ENCODE results near the gene EHMT1. TPM values are rescaled to one million over a fixed set of nuclear protein-coding genes. Genes with fewer than 3 reads are reported as not detected.

Gene EHMT1
- total RNA-seq, 1 donor from 2014 or later, result 96.5 TPM

DNA sequence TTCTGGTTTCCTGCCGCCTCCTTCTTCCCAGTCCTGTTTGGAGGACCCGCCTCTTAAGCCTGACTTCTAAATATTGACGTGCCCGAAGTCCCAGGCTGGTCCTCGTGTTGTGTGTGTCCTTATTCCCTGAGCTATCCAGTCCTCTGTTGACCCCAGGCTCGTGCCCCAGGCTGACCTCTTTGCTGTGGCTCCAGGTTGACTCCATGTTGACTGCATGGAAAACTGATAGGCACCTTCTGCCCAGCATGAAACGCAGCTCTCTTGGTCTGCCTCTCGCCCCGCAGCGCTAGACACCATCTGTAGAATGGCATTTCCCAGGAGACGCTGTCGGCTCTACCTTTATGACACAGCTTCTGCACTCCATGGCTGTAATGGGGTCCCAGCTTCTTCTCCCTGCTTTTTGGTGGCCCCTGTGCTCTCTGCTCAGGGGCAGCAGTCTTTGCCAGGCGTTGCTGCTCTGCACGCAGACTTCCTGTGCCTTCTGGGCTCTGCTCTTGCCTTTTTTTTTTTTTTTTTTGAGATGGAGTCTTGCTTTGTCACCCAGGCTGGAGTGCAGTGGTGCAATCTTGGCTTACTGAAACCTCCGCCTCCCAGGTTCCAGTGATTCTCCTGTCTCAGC lies 28.4 kb downstream of the EHMT1 start:
- Mint-ChIP-seq H3K36me3 (ENCODE audit: low read depth) (peaks cover 51% of the 10 kb centered on the region), H3K4me3 (ENCODE audit: low read depth) (no peak overlapping the region), H3K4me1 (ENCODE audit: low read depth) (peaks cover 21% of the 10 kb centered on the region), H3K27ac (no peak overlapping the region), H3K27me3 (ENCODE audit: low read depth) (no peaks in the 10 kb centered on the region), H3K9me3 (no peaks in the 10 kb centered on the region)
- DNase-seq (ENCODE audit: low spot score), result no peak
- intact Hi-C loops (cut with micrococcal nuclease), result no loop called here

DNA sequence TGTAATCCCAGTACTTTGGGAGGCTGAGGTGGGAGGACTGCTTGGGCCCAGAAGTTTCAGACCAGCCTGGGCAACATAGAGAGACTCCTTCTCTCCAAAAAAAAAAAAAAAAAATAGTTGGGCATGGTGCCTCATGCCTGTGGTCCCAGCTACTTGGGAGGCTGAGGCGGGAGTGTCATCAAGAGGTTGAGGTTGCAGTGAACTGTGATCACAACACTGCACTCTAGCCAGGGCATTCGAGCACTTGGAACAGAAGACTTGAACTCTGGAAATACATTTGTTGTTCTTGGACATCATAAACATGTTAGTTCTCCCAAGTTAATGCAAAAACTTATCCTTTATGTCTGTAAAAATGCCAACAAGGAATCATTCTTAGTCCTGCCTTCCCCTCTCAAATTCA lies 29.6 kb downstream of the EHMT1 start:
- no peak overlapping the region for H3K27ac Mint-ChIP-seq
- intact Hi-C loops (cut with micrococcal nuclease), result no loop called here
- peaks cover 19% of the 10 kb centered on the region for H3K4me1 Mint-ChIP-seq (ENCODE audit: low read depth)
- DNase-seq (ENCODE audit: low spot score), result no peak
- H3K9me3 Mint-ChIP-seq, result no peaks in the 10 kb centered on the region
- peaks cover 45% of the 10 kb centered on the region for H3K36me3 Mint-ChIP-seq (ENCODE audit: low read depth)
- H3K27me3 Mint-ChIP-seq (ENCODE audit: low read depth), result no peaks in the 10 kb centered on the region
- no peak overlapping the region for H3K4me3 Mint-ChIP-seq (ENCODE audit: low read depth)

DNA sequence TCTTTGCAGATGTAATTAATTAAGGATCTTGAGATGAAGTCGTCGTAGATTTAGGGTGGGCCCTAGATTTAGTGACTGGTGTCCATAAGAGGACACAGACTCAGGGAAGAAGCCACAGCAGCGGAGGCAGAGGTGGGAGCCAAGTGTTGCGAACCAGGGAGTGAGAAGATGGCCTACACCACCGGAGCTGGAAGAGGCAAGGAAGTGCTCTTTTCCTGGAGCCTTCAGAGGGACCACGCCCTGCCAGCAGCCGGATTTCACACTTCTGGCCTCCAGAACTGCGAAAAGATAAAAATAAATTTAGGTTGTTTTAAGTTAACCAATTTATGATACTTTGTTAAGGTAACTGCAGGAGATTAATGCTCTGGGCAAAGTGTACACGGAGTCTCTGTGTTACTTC lies 30.7 kb downstream of the EHMT1 start:
- intact Hi-C loops (cut with micrococcal nuclease), result no loop called here
- H3K36me3 Mint-ChIP-seq (ENCODE audit: low read depth), result peaks cover 42% of the 10 kb centered on the region
- no peaks in the 10 kb centered on the region for H3K27me3 Mint-ChIP-seq (ENCODE audit: low read depth)
- H3K27ac Mint-ChIP-seq, result no peak overlapping the region
- H3K9me3 Mint-ChIP-seq, result no peaks in the 10 kb centered on the region
- no peak for DNase-seq (ENCODE audit: low spot score)
- no peak overlapping the region for H3K4me3 Mint-ChIP-seq (ENCODE audit: low read depth)
- H3K4me1 Mint-ChIP-seq (ENCODE audit: low read depth), result peaks cover 16% of the 10 kb centered on the region

- intact Hi-C loops (cut with micrococcal nuclease), result no loop called here
- Mint-ChIP-seq H3K9me3 (no peaks in the 10 kb centered on the region), H3K27me3 (ENCODE audit: low read depth) (no peaks in the 10 kb centered on the region), H3K4me1 (ENCODE audit: low read depth) (peaks cover 16% of the 10 kb centered on the region), H3K27ac (no peak overlapping the region), H3K36me3 (ENCODE audit: low read depth) (peaks cover 41% of the 10 kb centered on the region), H3K4me3 (ENCODE audit: low read depth) (no peak overlapping the region)
- no peak for DNase-seq (ENCODE audit: low spot score)
These were observed 31.5 kb downstream of the EHMT1 start for GRCh38 chr9:137650259-137650658.

DNA sequence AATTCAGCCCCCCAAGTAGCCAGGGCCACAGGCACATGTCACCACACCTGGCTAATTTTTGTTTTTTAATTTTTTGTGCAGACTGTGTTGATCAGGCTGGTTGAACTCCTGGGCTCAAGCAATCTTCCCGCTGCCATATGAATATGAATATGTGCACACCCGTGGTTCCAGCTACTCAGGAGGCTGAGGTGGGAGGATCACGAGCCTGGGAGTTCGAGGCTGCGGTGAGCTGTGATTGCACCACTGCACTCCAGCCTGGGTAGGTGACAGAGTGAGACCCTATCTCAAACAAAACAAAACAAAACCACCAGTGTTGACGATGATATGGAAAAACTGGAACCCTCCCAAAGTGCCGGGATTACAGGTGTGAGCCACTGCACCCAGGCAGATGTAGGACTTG lies 32.0 kb downstream of the EHMT1 start:
- Mint-ChIP-seq H3K9me3 (no peaks in the 10 kb centered on the region), H3K4me1 (ENCODE audit: low read depth) (peaks cover 16% of the 10 kb centered on the region), H3K27me3 (ENCODE audit: low read depth) (no peaks in the 10 kb centered on the region), H3K27ac (no peak overlapping the region), H3K36me3 (ENCODE audit: low read depth) (peaks cover 40% of the 10 kb centered on the region), H3K4me3 (ENCODE audit: low read depth) (no peak overlapping the region)
- DNase-seq (ENCODE audit: low spot score), result no peak
- intact Hi-C loops (cut with micrococcal nuclease), result no loop called here

GRCh38 chr9:137656416-137656815 lies 37.6 kb downstream of the EHMT1 start:
- H3K27me3 Mint-ChIP-seq (ENCODE audit: low read depth), result no peaks in the 10 kb centered on the region
- H3K27ac Mint-ChIP-seq, result no peak overlapping the region
- H3K36me3 Mint-ChIP-seq (ENCODE audit: low read depth), result peaks cover 12% of the 10 kb centered on the region
- H3K4me3 Mint-ChIP-seq (ENCODE audit: low read depth), result no peak overlapping the region
- no peak for DNase-seq (ENCODE audit: low spot score)
- intact Hi-C loops (cut with micrococcal nuclease), result no loop called here
- peaks cover 9% of the 10 kb centered on the region for H3K4me1 Mint-ChIP-seq (ENCODE audit: low read depth)
- H3K9me3 Mint-ChIP-seq, result no peaks in the 10 kb centered on the region

- no peak for DNase-seq (ENCODE audit: low spot score)
- H3K4me3 Mint-ChIP-seq (ENCODE audit: low read depth), result no peak overlapping the region
- H3K27ac Mint-ChIP-seq, result no peak overlapping the region
- H3K27me3 Mint-ChIP-seq (ENCODE audit: low read depth), result no peaks in the 10 kb centered on the region
- H3K36me3 Mint-ChIP-seq (ENCODE audit: low read depth), result peaks cover 10% of the 10 kb centered on the region
- intact Hi-C loops (cut with micrococcal nuclease), result no loop called here
- peaks cover 9% of the 10 kb centered on the region for H3K4me1 Mint-ChIP-seq (ENCODE audit: low read depth)
- H3K9me3 Mint-ChIP-seq, result no peaks in the 10 kb centered on the region
These were observed 38.8 kb downstream of the EHMT1 start for GRCh38 chr9:137657606-137658005.

DNA sequence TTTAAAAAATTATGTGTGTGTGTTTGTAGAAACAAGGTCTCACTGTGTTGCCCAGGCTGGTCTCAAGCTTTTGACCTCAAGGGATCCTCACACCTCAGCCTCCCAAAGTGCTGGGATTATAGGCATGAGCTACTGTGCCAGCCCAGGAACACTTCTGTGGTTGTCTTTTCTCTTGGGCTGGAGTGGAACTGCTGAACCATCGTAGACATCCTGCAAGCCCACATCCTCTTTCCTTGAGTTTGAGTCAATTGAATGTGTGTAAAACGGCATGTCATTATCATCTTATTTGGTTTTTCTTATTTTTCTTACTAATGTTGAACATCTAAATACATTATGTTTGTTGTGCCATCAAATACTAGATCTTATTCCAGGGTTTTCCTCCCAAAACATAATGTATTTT lies 40.0 kb downstream of the EHMT1 start:
- intact Hi-C loops (cut with micrococcal nuclease), result no loop called here
- H3K27me3 Mint-ChIP-seq (ENCODE audit: low read depth), result no peaks in the 10 kb centered on the region
- H3K36me3 Mint-ChIP-seq (ENCODE audit: low read depth), result peaks cover 13% of the 10 kb centered on the region
- H3K27ac Mint-ChIP-seq, result no peak overlapping the region
- no peak for DNase-seq (ENCODE audit: low spot score)
- H3K4me1 Mint-ChIP-seq (ENCODE audit: low read depth), result peaks cover 9% of the 10 kb centered on the region
- H3K4me3 Mint-ChIP-seq (ENCODE audit: low read depth), result no peak overlapping the region
- H3K9me3 Mint-ChIP-seq, result no peaks in the 10 kb centered on the region

DNA sequence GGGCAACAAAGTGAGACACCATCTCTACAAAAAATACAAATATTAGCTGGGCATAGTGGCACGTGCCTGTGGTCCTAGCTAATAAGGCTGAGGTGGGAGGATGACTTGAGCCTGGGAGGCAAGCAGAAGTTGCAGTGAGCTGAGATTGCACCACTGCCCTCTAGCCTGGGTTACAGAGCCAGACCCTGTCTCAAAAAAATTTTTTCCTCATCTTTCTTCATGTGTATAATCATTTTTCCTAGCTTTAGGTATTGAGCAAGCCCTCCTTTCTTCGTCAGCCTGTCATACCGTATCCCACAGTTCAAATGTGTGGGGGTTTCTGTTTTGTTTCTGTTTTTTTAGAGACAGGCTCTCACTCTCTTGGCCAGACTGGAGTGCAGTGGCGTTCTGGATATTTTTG lies 41.3 kb downstream of the EHMT1 start:
- Mint-ChIP-seq H3K27ac (no peak overlapping the region), H3K27me3 (ENCODE audit: low read depth) (no peaks in the 10 kb centered on the region), H3K4me3 (ENCODE audit: low read depth) (no peak overlapping the region), H3K9me3 (no peaks in the 10 kb centered on the region), H3K4me1 (ENCODE audit: low read depth) (peaks cover 11% of the 10 kb centered on the region), H3K36me3 (ENCODE audit: low read depth) (peaks cover 13% of the 10 kb centered on the region)
- DNase-seq (ENCODE audit: low spot score), result no peak
- intact Hi-C loops (cut with micrococcal nuclease), result no loop called here

DNA sequence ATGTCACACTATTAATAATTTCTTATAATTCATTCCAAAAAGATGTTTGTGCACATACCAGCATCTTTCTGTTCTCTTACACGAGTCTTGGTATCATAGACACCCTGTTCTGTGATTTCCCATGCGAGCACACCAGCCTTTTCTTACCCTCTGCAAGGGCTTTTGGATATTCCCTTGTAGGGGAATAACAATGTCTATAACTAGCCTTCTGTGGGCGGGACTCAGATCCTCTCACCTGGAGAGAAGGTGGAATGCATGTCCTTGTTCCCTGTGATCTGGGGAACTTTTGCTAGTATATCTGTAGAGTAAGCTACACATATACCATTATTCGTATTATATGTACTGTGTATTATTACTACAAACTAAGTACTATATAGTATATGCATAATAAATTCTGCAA lies 44.8 kb downstream of the EHMT1 start:
- peaks cover 16% of the 10 kb centered on the region for H3K36me3 Mint-ChIP-seq (ENCODE audit: low read depth)
- H3K4me1 Mint-ChIP-seq (ENCODE audit: low read depth), result peaks cover 8% of the 10 kb centered on the region
- intact Hi-C loops (cut with micrococcal nuclease), result no loop called here
- no peak for DNase-seq (ENCODE audit: low spot score)
- H3K4me3 Mint-ChIP-seq (ENCODE audit: low read depth), result no peak overlapping the region
- H3K27ac Mint-ChIP-seq, result no peak overlapping the region
- H3K27me3 Mint-ChIP-seq (ENCODE audit: low read depth), result no peaks in the 10 kb centered on the region
- no peaks in the 10 kb centered on the region for H3K9me3 Mint-ChIP-seq

DNA sequence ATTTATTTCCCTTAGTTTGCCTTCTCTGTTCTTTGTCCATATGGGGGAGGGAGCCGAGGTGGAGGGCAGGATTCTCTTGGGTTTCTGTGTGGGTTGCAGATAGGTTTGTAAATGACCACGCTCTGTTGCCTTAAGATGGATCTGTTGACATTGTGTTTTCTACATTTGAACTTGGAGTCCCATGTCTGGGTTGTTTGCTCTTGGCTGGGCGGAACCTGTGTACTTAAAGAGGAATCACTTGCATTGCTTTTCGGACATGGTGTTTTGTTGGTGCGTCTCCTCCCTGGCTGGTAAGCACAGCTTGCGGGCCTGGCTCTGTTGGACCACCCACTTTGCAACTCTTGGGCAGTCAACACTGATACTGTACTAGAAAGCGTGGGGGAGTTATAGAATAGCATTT lies 45.9 kb downstream of the EHMT1 start:
- peaks cover 24% of the 10 kb centered on the region for H3K36me3 Mint-ChIP-seq (ENCODE audit: low read depth)
- DNase-seq (ENCODE audit: low spot score), result no peak
- peaks cover 3% of the 10 kb centered on the region for H3K4me1 Mint-ChIP-seq (ENCODE audit: low read depth)
- H3K27ac Mint-ChIP-seq, result no peak overlapping the region
- H3K9me3 Mint-ChIP-seq, result no peaks in the 10 kb centered on the region
- H3K4me3 Mint-ChIP-seq (ENCODE audit: low read depth), result no peak overlapping the region
- H3K27me3 Mint-ChIP-seq (ENCODE audit: low read depth), result no peaks in the 10 kb centered on the region
- intact Hi-C loops (cut with micrococcal nuclease), result no loop called here

DNA sequence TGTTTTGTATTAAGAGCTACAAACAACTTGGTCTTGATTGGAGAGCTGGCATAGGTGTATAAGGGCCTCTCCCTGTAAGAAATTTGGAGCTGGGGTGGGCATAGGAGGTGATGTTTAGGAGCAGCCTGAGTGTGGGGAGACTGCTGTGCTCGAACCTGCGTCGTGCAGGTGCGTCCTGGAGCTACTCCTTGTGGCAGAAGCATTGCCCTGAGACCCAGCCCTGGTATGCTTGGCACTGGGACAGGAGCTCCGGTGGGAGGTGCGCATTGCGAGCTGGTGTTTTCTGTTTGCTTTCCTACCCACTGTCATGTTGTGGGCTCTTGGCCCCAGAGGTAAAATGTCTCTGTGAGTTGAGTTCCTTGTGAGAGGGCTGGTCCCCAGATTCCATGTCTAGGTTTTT lies 46.4 kb downstream of the EHMT1 start:
- Mint-ChIP-seq H3K27me3 (ENCODE audit: low read depth) (no peaks in the 10 kb centered on the region), H3K27ac (no peak overlapping the region), H3K9me3 (no peaks in the 10 kb centered on the region), H3K36me3 (ENCODE audit: low read depth) (peaks cover 27% of the 10 kb centered on the region), H3K4me3 (ENCODE audit: low read depth) (no peak overlapping the region), H3K4me1 (ENCODE audit: low read depth) (peaks cover 3% of the 10 kb centered on the region)
- DNase-seq (ENCODE audit: low spot score), result no peak
- intact Hi-C loops (cut with micrococcal nuclease), result no loop called here

DNA sequence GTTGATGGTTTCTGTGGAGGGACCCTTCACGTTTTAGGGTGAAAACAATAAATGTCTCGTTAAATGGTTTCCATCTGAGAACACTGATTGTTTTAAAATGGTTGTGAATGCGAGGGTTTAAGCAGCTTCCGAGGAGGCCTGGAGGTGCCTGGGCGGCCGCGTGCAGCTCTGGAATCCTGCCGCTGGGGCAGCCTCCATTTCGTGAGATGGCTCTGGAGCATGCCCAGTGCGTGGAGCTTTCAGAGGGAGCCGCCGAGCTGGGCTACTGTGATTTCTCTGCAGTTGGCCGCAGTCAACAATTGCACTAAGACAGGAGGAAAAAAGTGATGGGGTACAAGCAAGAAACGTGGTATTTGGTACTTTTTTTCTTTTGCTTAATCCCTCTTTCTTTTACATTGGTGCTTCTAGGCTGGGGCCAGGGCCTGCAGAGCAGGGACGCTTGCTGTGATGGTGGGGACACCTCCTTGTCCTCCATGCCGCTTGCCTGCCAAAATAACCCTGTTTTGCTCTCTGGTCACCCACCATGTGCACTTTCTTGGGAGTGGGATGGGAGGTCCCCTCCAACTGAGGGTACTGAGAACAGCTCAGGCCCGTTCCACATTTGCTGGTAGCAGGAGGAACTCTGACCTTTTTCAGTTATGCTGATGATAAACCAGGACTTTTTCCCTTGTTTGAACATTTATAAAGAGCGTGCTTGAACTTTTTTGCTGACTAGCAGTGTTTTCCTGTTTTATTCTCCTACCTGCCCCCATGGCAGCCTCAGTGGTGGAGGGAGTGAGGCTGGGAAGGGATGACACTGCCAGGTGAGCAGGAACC lies 47.1 kb downstream of the EHMT1 start:
- H3K4me3 Mint-ChIP-seq (ENCODE audit: low read depth), result no peak overlapping the region
- H3K36me3 Mint-ChIP-seq (ENCODE audit: low read depth), result peaks cover 30% of the 10 kb centered on the region
- H3K4me1 Mint-ChIP-seq (ENCODE audit: low read depth), result peaks cover 3% of the 10 kb centered on the region
- intact Hi-C loops (cut with micrococcal nuclease), result no loop called here
- H3K9me3 Mint-ChIP-seq, result no peaks in the 10 kb centered on the region
- H3K27ac Mint-ChIP-seq, result no peak overlapping the region
- no peak for DNase-seq (ENCODE audit: low spot score)
- H3K27me3 Mint-ChIP-seq (ENCODE audit: low read depth), result no peaks in the 10 kb centered on the region

Measured in activated T-helper 2 cell treated with anti-CD3 and anti-CD28 coated beads, Interferon-gamma antibody, Interleukin-2, Interleukin-4, amounts not matched to agents 10 μg/mL and 5 μg/mL and 100 μg/mL, durations not matched to agents 14 hours and 24 hours and 36 hours (primary cell).